Neural cell (in vitro differentiated cells): ENCODE data around the gene KMT2D.

Source experiments
- EZH2 ChIP-seq: fragments of 200-600, 300-800 bp; shearing (Covaris generic), sonication (generic); IDR thresholded peaks from 2 replicates; pipeline ENCODE4 v1.6.1; 2014; ENCODE audit warnings: antibody characterized with exemption, low read length, borderline replicate concordance, mild to moderate bottlenecking; ENCODE audit not compliant: insufficient read depth, poor library complexity, severe bottlenecking
- TF ChIP-seq, protein P1 (sequence below): fragments of 450-650 bp; IDR thresholded peaks from 2 replicates; pipeline ENCODE4 v1.5.1; 2014; ENCODE audit warnings: antibody characterized with exemption, mild to moderate bottlenecking, moderate library complexity; ENCODE audit not compliant: poor library complexity, severe bottlenecking

- TF ChIP-seq, protein P1, sequence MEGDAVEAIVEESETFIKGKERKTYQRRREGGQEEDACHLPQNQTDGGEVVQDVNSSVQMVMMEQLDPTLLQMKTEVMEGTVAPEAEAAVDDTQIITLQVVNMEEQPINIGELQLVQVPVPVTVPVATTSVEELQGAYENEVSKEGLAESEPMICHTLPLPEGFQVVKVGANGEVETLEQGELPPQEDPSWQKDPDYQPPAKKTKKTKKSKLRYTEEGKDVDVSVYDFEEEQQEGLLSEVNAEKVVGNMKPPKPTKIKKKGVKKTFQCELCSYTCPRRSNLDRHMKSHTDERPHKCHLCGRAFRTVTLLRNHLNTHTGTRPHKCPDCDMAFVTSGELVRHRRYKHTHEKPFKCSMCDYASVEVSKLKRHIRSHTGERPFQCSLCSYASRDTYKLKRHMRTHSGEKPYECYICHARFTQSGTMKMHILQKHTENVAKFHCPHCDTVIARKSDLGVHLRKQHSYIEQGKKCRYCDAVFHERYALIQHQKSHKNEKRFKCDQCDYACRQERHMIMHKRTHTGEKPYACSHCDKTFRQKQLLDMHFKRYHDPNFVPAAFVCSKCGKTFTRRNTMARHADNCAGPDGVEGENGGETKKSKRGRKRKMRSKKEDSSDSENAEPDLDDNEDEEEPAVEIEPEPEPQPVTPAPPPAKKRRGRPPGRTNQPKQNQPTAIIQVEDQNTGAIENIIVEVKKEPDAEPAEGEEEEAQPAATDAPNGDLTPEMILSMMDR: no peak
- no peak for TF ChIP-seq EZH2
These were observed 37.9 kb downstream of the KMT2D start for GRCh38 chr12:49022558-49023178.
